ENCODE results near the gene ITM2B.
"Not testable (repeated sequence)": the region's sequence is repeated elsewhere in the genome, so short reads cannot be mapped to it uniquely, and the experiment has no call there.

The ITM2B gene

DNA sequence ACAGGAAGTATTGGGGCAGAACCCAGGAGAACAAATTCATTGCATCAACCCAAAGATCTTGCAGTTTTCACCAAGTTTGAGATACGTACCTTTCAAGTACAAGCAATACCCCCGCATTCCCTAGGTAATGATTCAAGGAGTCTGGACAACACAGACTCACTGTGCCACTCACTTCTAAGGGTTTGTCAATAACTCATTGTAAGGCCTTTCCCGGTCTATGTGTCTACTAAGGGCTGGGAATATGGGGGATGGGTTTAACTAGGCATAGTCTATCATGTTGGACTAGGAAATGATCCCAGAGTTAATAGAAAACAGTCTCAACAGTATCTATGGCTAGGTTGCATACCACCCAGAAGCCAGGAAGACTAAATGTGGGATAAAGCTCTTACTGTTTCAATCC is 8.3 kb upstream of the ITM2B start:
- no peak for DNase-seq (ENCODE audit: low read depth)

GRCh38 chr13:48230541-48230940 is 2.5 kb upstream of the ITM2B start:
- DNase-seq (ENCODE audit: low read depth) = no peak

GRCh38 chr13:48231080-48231479 is 1.9 kb upstream of the ITM2B start:
- peak; percentile 59 for DNase-seq (ENCODE audit: low read depth)

DNA sequence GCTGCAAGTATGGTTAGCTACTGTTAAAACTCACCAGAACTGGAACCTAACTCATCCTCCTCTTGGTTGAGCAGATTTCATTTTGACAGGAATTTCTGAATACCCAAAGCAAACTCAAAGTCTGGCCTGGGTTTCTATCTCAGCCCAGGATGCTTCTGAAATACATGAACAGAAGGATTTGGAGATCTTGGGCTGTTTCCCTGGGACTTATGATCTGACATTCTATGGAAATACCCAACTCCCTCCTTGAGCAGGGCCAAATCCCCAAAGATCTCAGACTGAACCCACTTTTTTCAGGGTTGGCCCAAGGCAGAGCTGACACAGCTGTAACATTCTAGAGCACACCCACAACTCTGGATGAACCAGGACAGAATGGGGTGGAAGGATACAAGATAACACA is 1.1 kb upstream of the ITM2B start:
- DNase-seq (ENCODE audit: low read depth) = no peak

- no peak for DNase-seq (ENCODE audit: low read depth)
These were observed 473 bp upstream of the ITM2B start for GRCh38 chr13:48232420-48233045.

GRCh38 chr13:48233889-48234488 is 983 bp downstream of the ITM2B start:
- peak; percentile 32 for DNase-seq (ENCODE audit: low read depth)

DNA sequence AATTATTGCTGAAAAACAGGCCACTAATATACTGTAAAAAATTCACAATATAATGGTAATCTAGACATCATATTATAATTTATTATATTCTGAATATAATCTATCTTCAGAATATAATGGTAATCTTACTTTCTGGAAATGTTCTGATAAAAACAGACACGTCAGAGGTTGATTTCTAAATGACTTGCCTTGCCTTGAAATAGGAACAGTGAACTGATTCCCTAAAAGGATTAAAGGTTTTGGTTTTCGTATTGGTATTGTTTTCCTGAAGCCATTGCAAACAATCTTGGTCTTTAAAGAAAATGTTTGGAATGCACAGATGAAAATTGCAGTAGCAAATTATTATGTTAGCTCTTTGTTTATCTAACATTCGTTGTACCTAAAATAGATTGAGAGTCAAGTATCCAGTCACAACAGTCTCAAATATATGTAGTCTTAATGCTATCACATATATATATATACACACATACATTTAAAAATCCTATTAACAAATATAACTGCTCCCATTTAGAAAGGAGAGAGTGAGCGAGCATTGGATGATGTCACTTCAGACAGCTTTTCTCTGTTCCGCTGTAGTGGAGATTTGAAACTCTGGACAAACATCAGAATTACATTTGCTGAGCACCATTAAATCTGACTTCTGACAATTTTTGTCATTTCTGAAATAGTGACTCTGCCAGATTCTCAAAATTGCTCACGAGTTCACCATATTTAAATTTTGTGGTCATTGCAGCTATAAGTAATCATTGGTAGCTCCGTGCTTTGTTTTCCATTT is 1.7 kb downstream of the ITM2B start:
- DNase-seq (ENCODE audit: low read depth) = peak; percentile 31

- DNase-seq (ENCODE audit: low read depth) = no peak
These were observed 2.5 kb downstream of the ITM2B start for GRCh38 chr13:48235341-48236135.

GRCh38 chr13:48236528-48237353 is 3.7 kb downstream of the ITM2B start:
- no peak for DNase-seq (ENCODE audit: low read depth)

DNA sequence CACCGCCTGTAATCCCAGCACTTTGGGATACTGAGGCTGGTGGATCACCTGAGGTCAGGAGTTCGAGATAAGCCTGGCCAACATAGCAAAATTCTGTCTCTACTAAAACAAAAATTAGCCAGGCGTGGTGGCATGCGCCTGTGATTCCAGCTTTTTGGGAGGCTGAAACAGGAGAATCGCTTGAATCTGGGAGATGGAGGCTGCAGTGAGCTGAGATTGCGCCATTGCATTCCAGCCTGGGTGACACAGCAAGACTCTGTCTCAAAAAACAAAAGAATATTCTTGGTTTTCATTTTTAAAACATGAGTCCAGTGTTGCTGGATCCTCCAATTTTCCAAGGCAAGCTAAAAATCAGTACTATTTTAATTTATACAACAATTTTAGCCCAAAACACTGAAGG is 6.4 kb downstream of the ITM2B start:
- not testable (repeated sequence) for DNase-seq (ENCODE audit: low read depth)

GRCh38 chr13:48241651-48242050 is 8.6 kb downstream of the ITM2B start:
- no peak for DNase-seq (ENCODE audit: low read depth)

- no peak for DNase-seq (ENCODE audit: low read depth)
These were observed 9.7 kb downstream of the ITM2B start for GRCh38 chr13:48242677-48243076.

- no peak for DNase-seq (ENCODE audit: low read depth)
These were observed 11.2 kb downstream of the ITM2B start for GRCh38 chr13:48244159-48244558.

DNA sequence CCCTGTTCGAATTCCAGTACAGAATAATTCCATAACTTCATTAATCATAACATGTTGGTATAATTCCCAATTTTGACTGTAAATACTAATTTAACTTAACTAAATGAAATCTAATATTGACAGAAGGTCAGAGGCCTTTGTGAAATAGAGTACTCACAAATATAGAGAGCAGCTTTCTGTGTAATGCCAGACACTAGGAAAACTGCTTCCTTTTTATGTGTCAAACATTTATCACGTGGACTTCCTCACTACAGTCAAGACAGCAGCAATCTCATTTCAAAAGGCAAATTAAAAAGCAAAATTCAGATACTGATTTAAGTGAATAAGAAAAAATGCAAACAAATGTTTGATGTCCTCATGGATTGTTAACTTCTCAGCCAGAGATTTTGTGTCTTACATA is 13.1 kb downstream of the ITM2B start:
- DNase-seq (ENCODE audit: low read depth) = no peak

GRCh38 chr13:48249018-48249417 is 16.0 kb downstream of the ITM2B start:
- DNase-seq (ENCODE audit: low read depth) = no peak

DNA sequence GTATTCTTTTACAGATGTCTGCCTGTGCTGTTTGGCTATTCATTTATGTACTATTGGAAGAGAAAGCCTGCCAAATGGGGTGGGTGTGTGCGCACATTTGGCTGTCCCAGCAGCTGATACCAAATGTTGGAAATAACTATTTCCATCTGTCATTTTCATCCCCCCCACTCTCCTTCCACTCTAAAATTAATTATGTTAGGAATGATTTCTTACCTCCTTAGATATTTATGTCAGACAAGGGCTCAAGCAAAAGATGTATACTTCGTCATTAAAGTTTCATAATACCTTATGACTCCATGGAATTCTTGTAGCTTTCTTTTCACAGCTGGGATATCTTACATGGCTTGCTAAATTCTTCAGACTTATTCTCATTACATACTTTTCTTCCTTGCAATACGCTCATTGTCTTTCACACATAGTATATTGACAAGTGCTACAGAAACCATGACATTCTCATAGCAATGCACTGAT is 18.6 kb downstream of the ITM2B start:
- DNase-seq (ENCODE audit: low read depth) = no peak

DNA sequence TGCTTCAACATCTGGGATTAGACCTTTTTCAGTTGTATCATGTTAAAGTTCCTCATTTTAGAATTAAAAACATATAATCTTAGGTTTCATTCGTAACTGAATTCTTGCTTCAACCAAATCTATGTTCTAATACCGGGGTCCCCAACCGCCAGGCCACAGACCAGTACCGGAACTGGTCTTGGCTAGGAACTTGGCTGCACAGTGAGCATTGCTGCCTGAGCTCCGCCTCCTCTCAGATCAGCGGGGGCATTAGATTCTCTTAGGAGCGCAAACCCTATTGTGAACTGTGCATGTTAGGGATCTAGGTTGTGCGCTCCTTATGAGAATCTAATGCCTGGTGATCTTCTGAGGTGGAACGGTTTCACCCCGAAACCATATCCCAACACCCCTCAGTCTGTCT is 19.2 kb downstream of the ITM2B start:
- DNase-seq (ENCODE audit: low read depth) = no peak

- no peak for DNase-seq (ENCODE audit: low read depth)
These were observed 20.8 kb downstream of the ITM2B start for GRCh38 chr13:48253849-48254248.

DNA sequence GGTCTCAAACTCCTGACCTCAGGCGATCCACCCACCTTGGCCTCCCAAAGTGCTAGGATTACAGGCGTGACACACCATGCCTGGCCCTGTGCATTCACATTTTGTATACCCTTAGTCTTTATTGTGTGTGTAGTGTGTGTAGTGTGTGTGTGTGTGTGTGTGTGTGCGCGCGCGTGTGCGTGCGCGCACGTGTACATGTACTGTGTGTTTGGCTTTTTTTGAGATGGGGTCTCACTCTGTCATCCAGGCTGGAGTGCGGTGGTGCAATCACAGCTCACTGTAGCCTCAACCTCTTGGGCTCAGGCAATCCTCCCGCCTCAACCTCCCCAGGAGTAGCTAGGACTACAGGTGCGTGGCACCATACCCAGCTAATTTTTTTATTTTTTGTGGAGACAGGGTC is 22.1 kb downstream of the ITM2B start:
- no peak for DNase-seq (ENCODE audit: low read depth)

GRCh38 chr13:48255954-48256353 is 22.9 kb downstream of the ITM2B start:
- DNase-seq (ENCODE audit: low read depth) = no peak

DNA sequence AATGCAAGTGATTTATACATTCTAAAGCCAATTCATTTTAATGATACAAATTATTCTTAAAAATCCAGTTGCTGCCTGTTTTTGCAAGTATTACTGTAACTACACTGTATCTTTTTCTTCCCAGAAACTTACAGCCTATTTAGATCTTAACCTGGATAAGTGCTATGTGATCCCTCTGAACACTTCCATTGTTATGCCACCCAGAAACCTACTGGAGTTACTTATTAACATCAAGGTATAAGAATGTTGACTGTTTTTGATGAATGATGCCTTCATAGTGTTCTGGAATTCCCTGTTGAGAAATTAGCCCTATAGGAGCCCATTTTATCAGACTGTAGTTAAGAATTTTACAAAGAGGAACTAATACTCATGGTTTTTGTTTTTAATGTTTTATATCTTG is 25.0 kb downstream of the ITM2B start:
- DNase-seq (ENCODE audit: low read depth) = no peak

DNA sequence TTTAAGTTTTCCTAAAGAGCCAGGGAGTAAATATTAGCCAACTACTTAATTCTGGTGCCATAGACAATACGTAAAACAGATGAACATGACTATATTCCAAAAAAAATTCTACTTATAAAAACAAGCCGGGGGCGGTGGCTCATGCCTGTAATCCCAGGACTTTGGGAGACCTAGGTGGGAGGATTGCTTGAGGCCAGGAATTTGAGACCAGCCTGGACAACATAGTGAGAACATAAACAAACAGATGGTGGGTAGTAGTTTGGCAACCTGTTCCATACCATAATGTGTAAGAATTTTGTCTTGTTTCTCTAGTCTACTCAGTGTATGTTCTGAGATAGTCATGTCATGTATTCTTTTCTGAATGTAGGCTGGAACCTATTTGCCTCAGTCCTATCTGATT is 25.4 kb downstream of the ITM2B start:
- DNase-seq (ENCODE audit: low read depth) = no peak
